Peyer's patch (tissue), 4 donors: Measurements from ENCODE around the gene CNOT10. TPM values are rescaled to one million over a fixed set of nuclear protein-coding genes. Genes with fewer than 3 reads are reported as not detected.
"Not testable (repeated sequence)": the region's sequence is repeated elsewhere in the genome, so short reads cannot be mapped to it uniquely, and the experiment has no call there.

Source experiments
- DNase-seq, 3 donors: peaks; one replicate each; pipeline ENCODE4 v3.0.0-alpha.2; 2017 to 2019
- H3K27ac ChIP-seq, 4 donors: fragments of 200-600 bp; sonication (generic); one replicate each; pipeline ENCODE4 v1.5.1; 2016 to 2019
- H3K27me3 ChIP-seq, 2 donors: fragments of 200-600 bp; sonication (generic); one replicate each; pipeline ENCODE4 v1.5.1; 2019
- H3K36me3 ChIP-seq, 3 donors: fragments of 200-600 bp; sonication (generic); one replicate each; pipeline ENCODE4 v1.5.1; 2016 to 2019
- H3K4me1 ChIP-seq, 4 donors: fragments of 200-600 bp; sonication (generic); one replicate each; pipeline ENCODE4 v1.5.1; 2016 to 2019
- H3K4me3 ChIP-seq, 4 donors: fragments of 200-600 bp; sonication (generic); 1 replicate in 3 of 4; 2 replicates in 1 of 4; pipeline ENCODE4 v1.5.1; 2016 to 2019; ENCODE audit warnings: mild to moderate bottlenecking in 1 of 4
- H3K9me3 ChIP-seq, 4 donors: fragments of 200-600 bp; sonication (generic); one replicate each; pipeline ENCODE4 v1.5.1; 2016 to 2019; ENCODE audit warnings: mild to moderate bottlenecking in 1 of 4
- CTCF ChIP-seq, 6 experiments: fragments of 450-650 bp in 4 of 6; fragments of 200-600 bp in 2 of 6; sonication (generic) in 1 of 6; IDR thresholded peaks; one replicate each; pipeline ENCODE4 v1.5.1; 2017 to 2019; ENCODE audit warnings: antibody characterized with exemption in 6 of 6, mild to moderate bottlenecking in 3 of 6, moderate library complexity in 1 of 6
- POLR2A ChIP-seq, 2 donors: fragments of 450-650 bp; IDR thresholded peaks; one replicate each; pipeline ENCODE4 v1.5.1; 2017; ENCODE audit warnings: antibody characterized with exemption in 2 of 2, mild to moderate bottlenecking in 2 of 2, moderate library complexity in 2 of 2
- total RNA-seq, 4 donors: library from RNA; depleted of rRNA; stranded (reverse); fragments of >200 nt; gene quantifications; one replicate each; pipeline ENCODE4 v1.1.0, GENCODE V29; 2016

CNOT10 gene
- total RNA-seq, 4 donors from 2014 or later = 22.8 to 46.3 (median 31.5) TPM

- H3K4me1 ChIP-seq = peaks cover 0 to 13% (median 5%) of the 10 kb centered on the region in 4 donors
- TF ChIP-seq CTCF (IDR thresholded peaks at IDR 0.05) = no peak
- no peak for TF ChIP-seq POLR2A (IDR thresholded peaks at IDR 0.05)
- H3K9me3 ChIP-seq = no peaks in the 10 kb centered on the region
- H3K36me3 ChIP-seq = no peaks in the 10 kb centered on the region
- H3K4me3 ChIP-seq = no peak overlapping the region
- DNase-seq = no peak
- H3K27ac ChIP-seq = no peak overlapping the region
- no peaks in the 10 kb centered on the region for H3K27me3 ChIP-seq
Measured at GRCh38 chr3:32782407-32782806, 97.4 kb downstream of the CNOT10 start.

- Histone ChIP-seq H3K4me3 (no peak overlapping the region), H3K27ac (no peak overlapping the region), H3K9me3 (no peaks in the 10 kb centered on the region), H3K4me1 (no peaks in the 10 kb centered on the region), H3K36me3 (no peaks in the 10 kb centered on the region), H3K27me3 (no peaks in the 10 kb centered on the region)
- TF ChIP-seq CTCF (IDR thresholded peaks at IDR 0.05) (no peak), POLR2A (IDR thresholded peaks at IDR 0.05) (no peak)
- no peak for DNase-seq
Measured at GRCh38 chr3:32791833-32792232, 106.8 kb downstream of the CNOT10 start.

GRCh38 chr3:32794487-32795308, 109.7 kb downstream of the CNOT10 start:
- TF ChIP-seq POLR2A (IDR thresholded peaks at IDR 0.05) (no peak), CTCF (IDR thresholded peaks at IDR 0.05) (no peak)
- Histone ChIP-seq H3K4me3 (no peak overlapping the region), H3K27me3 (no peaks in the 10 kb centered on the region), H3K9me3 (no peaks in the 10 kb centered on the region), H3K4me1 (no peaks in the 10 kb centered on the region), H3K27ac (no peak overlapping the region), H3K36me3 (no peaks in the 10 kb centered on the region)
- no peak for DNase-seq

GRCh38 chr3:32796384-32796950, 111.5 kb downstream of the CNOT10 start:
- H3K27me3 ChIP-seq, H3K9me3 ChIP-seq, DNase-seq, H3K4me3 ChIP-seq, H3K27ac ChIP-seq, H3K36me3 ChIP-seq, H3K4me1 ChIP-seq: not testable (repeated sequence)

DNA sequence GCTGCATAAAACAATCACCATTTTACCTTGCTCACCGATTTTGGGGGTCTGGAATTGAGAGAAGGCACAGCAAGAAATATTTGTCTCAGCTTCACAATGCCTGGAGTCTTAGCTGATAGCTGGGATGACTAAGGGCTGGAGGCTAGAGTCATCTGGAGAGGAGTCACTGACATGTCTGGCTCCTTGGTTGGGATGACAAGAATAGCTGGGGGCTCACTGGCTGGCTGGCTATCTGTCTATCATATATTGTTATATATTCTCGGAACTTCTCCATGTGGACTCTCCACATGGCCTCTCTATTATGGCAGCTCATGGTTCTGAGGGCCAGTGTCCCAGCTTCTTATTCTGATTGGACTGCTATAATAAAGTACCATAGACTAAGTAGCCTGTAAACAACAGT, 112.8 kb downstream of the CNOT10 start:
- TF ChIP-seq POLR2A (IDR thresholded peaks at IDR 0.05) (no peak), CTCF (IDR thresholded peaks at IDR 0.05) (no peak)
- DNase-seq = no peak

DNA sequence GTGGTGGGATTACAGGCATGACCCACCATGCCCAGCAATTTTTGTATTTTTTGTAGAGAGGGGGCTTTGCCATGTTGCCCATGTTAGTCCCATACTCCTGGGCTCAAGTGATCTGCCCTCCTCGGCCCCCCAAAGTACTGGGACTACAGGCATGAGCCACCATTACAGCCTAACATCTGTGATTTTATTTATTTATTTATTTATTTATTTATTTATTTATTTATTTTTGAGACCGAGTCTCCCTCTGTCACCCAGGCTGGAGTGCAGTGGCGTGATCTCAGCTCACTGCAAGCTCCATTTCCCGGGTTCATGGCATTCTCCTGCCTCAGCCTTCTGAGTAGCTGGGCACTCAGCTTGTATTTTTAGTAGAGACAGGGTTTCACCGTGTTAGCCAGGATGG, 116.5 kb downstream of the CNOT10 start:
- not testable (repeated sequence) for H3K36me3 ChIP-seq, H3K4me1 ChIP-seq, DNase-seq, H3K27ac ChIP-seq, H3K27me3 ChIP-seq, H3K9me3 ChIP-seq, H3K4me3 ChIP-seq

More for the DNA sequence above, 112.8 kb downstream of the CNOT10 start:
- H3K27ac ChIP-seq = no peak overlapping the region
- no peaks in the 10 kb centered on the region for H3K27me3 ChIP-seq
- no peaks in the 10 kb centered on the region for H3K9me3 ChIP-seq
- no peak overlapping the region for H3K4me3 ChIP-seq
- H3K4me1 ChIP-seq = no peaks in the 10 kb centered on the region
- no peaks in the 10 kb centered on the region for H3K36me3 ChIP-seq
